PC-3 (cell line): ENCODE results near the gene BCAS3. TPM values are rescaled to one million over a fixed set of nuclear protein-coding genes. Genes with fewer than 3 reads are reported as not detected.

Source experiments
- ATAC-seq: fragments of 200-7000 bp; cut with Tn5 transposase; 2 replicates; pipeline ENCODE4 v1.9.1; 2020; ENCODE audit warnings: mild to moderate bottlenecking, moderate library complexity
- BruUV-seq: library from RNA; stranded (reverse); fragments of 400-500 nt; replicated peaks from 2 replicates; lab custom pipeline; 2021; lab: Mats Ljungman, UMichigan
- CTCF ChIA-PET: fragments of 300-600 bp; sonication (Branson Sonifier 250); formaldehyde crosslinking; loops from one replicate; lab custom pipeline; 2022; ENCODE audit warnings: antibody characterized with exemption; lab: Charles Lee
- POLR2A ChIA-PET: fragments of 300-600 bp; sonication (Branson Sonifier 250); formaldehyde crosslinking; loops from one replicate; lab custom pipeline; 2022; ENCODE audit warnings: antibody characterized with exemption; ENCODE audit not compliant: unreplicated experiment; lab: Charles Lee
- DNase-seq: peaks from one replicate; pipeline ENCODE4 v3.0.0-alpha.2; 2015
- H2AFZ ChIP-seq: fragments of 300-600 bp; sonication (generic); 2 replicates; pipeline ENCODE4 v1.6.0; 2016; ENCODE audit warnings: antibody characterized with exemption, low read length
- H3F3A ChIP-seq: fragments of 300-600 bp; sonication (generic); one replicate; pipeline ENCODE4 v1.6.0; 2017; ENCODE audit warnings: antibody characterized with exemption, low read length, control low read depth, mild to moderate bottlenecking; ENCODE audit not compliant: unreplicated experiment
- H3K27ac ChIP-seq: fragments of 300-600 bp; sonication (generic); 2 replicates; pipeline ENCODE4 v1.5.1; 2016; ENCODE audit warnings: mild to moderate bottlenecking, low read length
- H3K27me3 ChIP-seq: fragments of 300-600 bp; sonication (generic); 2 replicates; pipeline ENCODE4 v1.6.1; 2016; ENCODE audit warnings: low read length, mixed read lengths
- H3K36me3 ChIP-seq: fragments of 300-600 bp; sonication (generic); 2 replicates; pipeline ENCODE4 v1.6.1; 2016; ENCODE audit warnings: low read depth, mixed run types, low read length, mixed read lengths
- H3K4me1 ChIP-seq: fragments of 300-600 bp; sonication (generic); 2 replicates; pipeline ENCODE4 v1.5.1; 2016; ENCODE audit warnings: low read length; ENCODE audit not compliant: insufficient read depth
- H3K4me2 ChIP-seq: fragments of 300-600 bp; sonication (generic); 2 replicates; pipeline ENCODE4 v1.6.0; 2016; ENCODE audit warnings: low read length
- H3K4me3 ChIP-seq: fragments of 300-600 bp; sonication (generic); 2 replicates; pipeline ENCODE4 v1.5.1; 2016; ENCODE audit warnings: mild to moderate bottlenecking, low read length, mixed read lengths
- H3K79me2 ChIP-seq: fragments of 300-600 bp; sonication (generic); 2 replicates; pipeline ENCODE4 v1.6.1; 2017; ENCODE audit warnings: low read length, mixed read lengths
- H3K9ac ChIP-seq: fragments of 300-600 bp; sonication (generic); 2 replicates; pipeline ENCODE4 v1.6.0; 2016; ENCODE audit warnings: mild to moderate bottlenecking, low read length
- H3K9me2 ChIP-seq: fragments of 300-600 bp; sonication (generic); replicated peaks from 2 replicates; pipeline ENCODE4 v1.6.1; 2016; ENCODE audit warnings: mixed run types, low read length, mixed read lengths
- H3K9me3 ChIP-seq: fragments of 300-600 bp; sonication (generic); 2 replicates; pipeline ENCODE4 v1.6.1; 2016; ENCODE audit warnings: low read length, mixed read lengths
- H4K20me1 ChIP-seq: fragments of 300-600 bp; sonication (generic); 2 replicates; pipeline ENCODE4 v1.6.1; 2016; ENCODE audit warnings: low read length, mixed read lengths
- CTCF ChIP-seq: fragments of 300-600 bp; sonication (generic); conservative IDR thresholded peaks from 2 replicates; pipeline ENCODE4 v1.5.1; 2017; ENCODE audit warnings: antibody characterized with exemption, low read depth, mild to moderate bottlenecking, low read length
- EZH2 ChIP-seq: fragments of 300-600 bp; sonication (generic); IDR thresholded peaks from one replicate; pipeline ENCODE4 v1.6.1; 2017; ENCODE audit warnings: antibody characterized with exemption, mild to moderate bottlenecking, low read length; ENCODE audit not compliant: unreplicated experiment
- EZH2phosphoT487 ChIP-seq: fragments of 300-600 bp; sonication (generic); IDR thresholded peaks from 2 replicates; pipeline ENCODE4 v1.6.1; 2018; ENCODE audit warnings: mild to moderate bottlenecking, antibody characterized with exemption, low read length, borderline replicate concordance
- intact Hi-C: fragments of 100-400 bp; cut with micrococcal nuclease; formaldehyde crosslinking; loops from 2 replicates; pipeline ENCODE4 v1.9.0; 2023
- total RNA-seq: library from RNA; depleted of rRNA; stranded (reverse); fragments of >200 nt; gene quantifications from 2 replicates; pipeline ENCODE4 v1.2.3, GENCODE V29; 2014

The BCAS3 gene
- total RNA-seq, 1 experiment from 2014 or later, result 25.9 TPM

- Histone ChIP-seq H3K27me3 (no peaks in the 10 kb centered on the region), H3K4me1 (peaks cover 15% of the 10 kb centered on the region; the same call in 1 of the 2 replicates), H3K27ac (no peak overlapping the region), H3K4me3 (no peak overlapping the region), H3K4me2 (no peak overlapping the region), H3F3A (no peaks in the 10 kb centered on the region), H3K9me2 (no peaks in the 10 kb centered on the region), H3K9ac (no peak overlapping the region), H3K79me2 (0 out of 2 replicates have a peak, but pooled peaks cover 4% of the 10 kb centered on the region), H4K20me1 (no peaks in the 10 kb centered on the region), H2AFZ (no peak overlapping the region), H3K9me3 (no peaks in the 10 kb centered on the region), H3K36me3 (no peaks in the 10 kb centered on the region)
- no TSS peak for BruUV-seq
- POLR2A ChIA-PET, result interaction anchor here (0.5 kb wide), 3 partner anchors 57 to 464 kb away, joined by 4 to 12 read pairs (median 8); no protein-coding TSS in a partner anchor
- no peak for ATAC-seq
- TF ChIP-seq EZH2phosphoT487, result no peak
- no peak for TF ChIP-seq CTCF
- TF ChIP-seq EZH2, result no peak
- intact Hi-C loops, result loop anchor here (5.0 kb wide), 2 partner anchors 38 to 673 kb away; no protein-coding TSS in a partner anchor
- no peak for DNase-seq
- CTCF ChIA-PET, result interaction anchor here (1.1 kb wide), 1 partner anchor 674 kb away, joined by 5 read pairs; no protein-coding TSS in a partner anchor
These were observed 717.2 kb downstream of the BCAS3 start for GRCh38 chr17:61394630-61395408.

GRCh38 chr17:61395409-61395982 lies 717.8 kb downstream of the BCAS3 start:
- Histone ChIP-seq H3K27me3 (no peaks in the 10 kb centered on the region), H3K9me2 (no peaks in the 10 kb centered on the region), H3K79me2 (peaks cover 4% of the 10 kb centered on the region; the same call in 1 of the 2 replicates), H3K4me1 (peaks cover 15% of the 10 kb centered on the region; the same call in 1 of the 2 replicates), H4K20me1 (no peaks in the 10 kb centered on the region), H3K36me3 (no peaks in the 10 kb centered on the region), H3K4me3 (no peak overlapping the region), H3K9me3 (no peaks in the 10 kb centered on the region), H2AFZ (no peak overlapping the region), H3K4me2 (no peak overlapping the region), H3F3A (no peaks in the 10 kb centered on the region), H3K9ac (no peak overlapping the region), H3K27ac (no peak overlapping the region)
- ChIA-PET CTCF (no interaction called here), POLR2A (no interaction called here)
- BruUV-seq, result no TSS peak
- ATAC-seq (no peak), DNase-seq (no peak)
- intact Hi-C loops, result loop anchor here (5.0 kb wide), 1 partner anchor 38 kb away; no protein-coding TSS in a partner anchor
- TF ChIP-seq EZH2 (no peak), EZH2phosphoT487 (no peak), CTCF (no peak)
